HepG2 (cell line): ENCODE results near the gene SFXN5. TPM values are rescaled to one million over a fixed set of nuclear protein-coding genes. Genes with fewer than 3 reads are reported as not detected.
A peak's percentile ranks its signal among the peaks of the same experiment; 100 is the strongest.

Experiments used
- ATAC-seq: fragments of 200-7000 bp; cut with Tn5 transposase; 3 replicates; pipeline ENCODE4 v1.9.1; 2020; ENCODE audit warnings: mild to moderate bottlenecking, moderate library complexity
- BruUV-seq: library from RNA; stranded (reverse); fragments of 400-500 nt; replicated peaks from 2 replicates; lab custom pipeline; 2021; lab: Mats Ljungman, UMichigan
- CTCF ChIA-PET: fragments of 300-600 bp; formaldehyde crosslinking; extraction: SDS; loops from one replicate; lab custom pipeline; 2021; ENCODE audit warnings: low total read pairs, inconsistent platforms, low intra/inter-chr PET ratio; lab: Yijun Ruan, JAX
- POLR2A ChIA-PET: fragments of 350-600 bp; sonication (Branson Sonifier 250); formaldehyde crosslinking; loops from one replicate; lab custom pipeline; 2020; ENCODE audit warnings: antibody characterized with exemption, inconsistent platforms; lab: Yijun Ruan, JAX
- DNase-seq: peaks from one replicate; pipeline ENCODE4 v3.0.0-alpha.2; 2015; ENCODE audit warnings: low spot score
- FAIRE-seq: peaks from 3 replicates; lab custom pipeline; 2011; peaks lifted over from hg19 to GRCh38; lab: Jason Lieb, UNC
- H2AFZ ChIP-seq: one replicate; pipeline ENCODE4 v1.6.1; 2011; ENCODE audit warnings: low read length, inconsistent platforms
- H3K27ac ChIP-seq: fragments of 300-600 bp; 3 replicates; pipeline ENCODE4 v1.8.0; 2011; ENCODE audit warnings: mixed run types, mild to moderate bottlenecking, mixed read lengths, low read length, inconsistent platforms; ENCODE audit not compliant: insufficient read depth; ENCODE audit errors: extremely low read length
- H3K27me3 ChIP-seq, 2 experiments: fragments of 200-600 bp in 1 of 2; 2 replicates in 1 of 2; 3 replicates in 1 of 2; pipeline versions ENCODE4 v1.6.0 to v1.8.0; 2011; ENCODE audit warnings: low read length in 2 of 2, mild to moderate bottlenecking in 2 of 2, moderate library complexity in 2 of 2, inconsistent platforms in 1 of 2; ENCODE audit not compliant: insufficient read depth in 2 of 2, control insufficient read depth in 1 of 2
- H3K36me3 ChIP-seq, 2 experiments: fragments of 200-600 bp in 1 of 2; replicated peaks in 1 of 2; 2 replicates in 1 of 2; 3 replicates in 1 of 2; pipeline versions ENCODE4 v1.5.1 to v1.8.0; 2011; ENCODE audit warnings: low read length in 2 of 2, inconsistent platforms in 1 of 2; ENCODE audit not compliant: insufficient read depth in 2 of 2, control insufficient read depth in 1 of 2
- H3K4me1 ChIP-seq: 2 replicates; pipeline ENCODE4 v1.5.1; 2012; ENCODE audit warnings: low read length, inconsistent platforms; ENCODE audit not compliant: insufficient read depth
- H3K4me2 ChIP-seq: 2 replicates; pipeline ENCODE4 v1.6.0; 2011; ENCODE audit warnings: low read depth, low read length, inconsistent platforms
- H3K4me3 ChIP-seq, 3 experiments: fragments of 200-600 bp in 1 of 3; sonication (generic), shearing (Covaris generic) in 1 of 3; replicated peaks in 1 of 3; 2 replicates each; pipeline ENCODE4 v1.5.1; 2011 to 2016; ENCODE audit warnings: low read length in 3 of 3, inconsistent platforms in 2 of 3, low read depth in 2 of 3, mild to moderate bottlenecking in 2 of 3, control low read depth in 1 of 3, mixed read lengths in 1 of 3; ENCODE audit not compliant: insufficient read depth in 1 of 3
- H3K79me2 ChIP-seq: one replicate; pipeline ENCODE4 v1.6.1; 2011; ENCODE audit warnings: low read length, inconsistent platforms; ENCODE audit not compliant: insufficient read depth
- H3K9ac ChIP-seq: 2 replicates; pipeline ENCODE4 v1.6.0; 2011; ENCODE audit warnings: mild to moderate bottlenecking, low read depth, low read length, inconsistent platforms; ENCODE audit not compliant: insufficient read depth
- H3K9me3 ChIP-seq: 2 replicates; pipeline ENCODE4 v1.5.1; 2012; ENCODE audit warnings: mild to moderate bottlenecking, low read length
- H4K20me1 ChIP-seq: 2 replicates; pipeline ENCODE4 v1.6.0; 2011; ENCODE audit warnings: inconsistent platforms, mild to moderate bottlenecking, low read length, moderate library complexity; ENCODE audit not compliant: insufficient read depth
- AGO2 ChIP-seq: fragments of 200-400 bp; formaldehyde crosslinking; optimal IDR thresholded peaks from 2 replicates; pipeline ENCODE3; 2017; ENCODE audit warnings: mild to moderate bottlenecking, low read depth, low read length, moderate library complexity
- NFE2L2 ChIP-seq: fragments of 150-350 bp; IDR thresholded peaks from 2 replicates; pipeline ENCODE4 v1.6.1; 2014; ENCODE audit warnings: low read length
- ZFX ChIP-seq: sonication (generic); formaldehyde crosslinking; IDR thresholded peaks from 2 replicates; pipeline ENCODE4 v1.4.0; 2020; ENCODE audit warnings: mild to moderate bottlenecking, low read depth, missing genetic modification reagents, moderate library complexity
- ZKSCAN1 ChIP-seq: fragments of 150-350 bp; IDR thresholded peaks from 2 replicates; pipeline ENCODE4 v1.6.1; 2014; ENCODE audit warnings: low read length
- ZNF644 ChIP-seq: IDR thresholded peaks from 2 replicates; pipeline ENCODE4 v1.6.1; 2016; ENCODE audit warnings: low read depth
- ZNF652 ChIP-seq: IDR thresholded peaks from 2 replicates; pipeline ENCODE4 v1.6.1; 2016; ENCODE audit warnings: low read depth, borderline replicate concordance
- ZXDC ChIP-seq: sonication (generic); formaldehyde crosslinking; IDR thresholded peaks from 2 replicates; pipeline ENCODE4 v1.5.0; 2020; ENCODE audit warnings: mild to moderate bottlenecking, missing genetic modification reagents
- WGBS: methylation state at CpG from one replicate; pipeline ENCODE4 v1.1.6; 2017; ENCODE audit warnings: low lambda C conversion rate; 5-methylcytosine and 5-hydroxymethylcytosine counted together
- in situ Hi-C: cut with HindIII; loops from 2 replicates; pipeline ENCODE4 v1.10.0; 2017; ENCODE audit warnings: low pct_unique_long_range_greater_than_20kb; ENCODE audit not compliant: extremely low pct_ligation_motif_present
- intact Hi-C: fragments of 100-400 bp; cut with micrococcal nuclease; formaldehyde crosslinking; loops from one replicate; pipeline ENCODE4 v1.10.0; 2022; ENCODE audit not compliant: unreplicated experiment
- polyA plus RNA-seq, 8 experiments: library from polyadenylated mRNA; depleted of rRNA in 3 of 8; stranded (reverse) in 7 of 8; unstranded in 1 of 8; fragments of >200 nt; fragmentation: Illumina TruSeq in 4 of 8; extraction: Trizol in 4 of 8; gene quantifications; 2 replicates each; pipeline versions ENCODE4 v1.2.1 to v1.2.3, GENCODE V29; 2011 to 2016; ENCODE audit warnings: low read depth in 4 of 8, missing spikeins in 1 of 8, mixed read lengths in 1 of 8; ENCODE audit not compliant: insufficient read depth in 1 of 8
- total RNA-seq, 5 experiments: library from RNA; depleted of rRNA; stranded (reverse); fragments of >200 nt; fragmentation: Illumina TruSeq; extraction: Trizol; gene quantifications; 2 replicates each; pipeline ENCODE4 v1.2.3, GENCODE V29; 2016; ENCODE audit warnings: low read depth in 1 of 5

SFXN5 gene
- total and polyA plus RNA-seq, 2 of the 13 experiments (the other 11 are each of a cell fraction or from before 2014, with no cell fraction given) = 34.9 to 37.4 TPM

GRCh38 chr2:72951303-72952095 is 120.0 kb downstream of the SFXN5 start:
- WGBS = 91% methylated on average over 7 of the region's 8 CpGs
- DNase-seq (no peak), FAIRE-seq (no peak), ATAC-seq (no peak)
- ChIA-PET POLR2A (no interaction called here), CTCF (no interaction called here)
- intact Hi-C loops = no loop called here
- H4K20me1 ChIP-seq = no peaks in the 10 kb centered on the region
- 0 out of 2 replicates have a peak, but pooled peaks have one; percentile 24 for TF ChIP-seq ZFX (CRISPR knock-in tag)
- TF ChIP-seq ZNF644 (CRISPR knock-in tag) = no peak
- no peak for TF ChIP-seq NFE2L2
- no peak for TF ChIP-seq ZKSCAN1
- TF ChIP-seq ZNF652 = peak; percentile 42; the same call in 1 of the 2 replicates
- no peak overlapping the region for H3K4me2 ChIP-seq
- H3K4me1 ChIP-seq = no peaks in the 10 kb centered on the region
- no peak overlapping the region for H3K9ac ChIP-seq
- peaks cover 0 to under 1% of the 10 kb centered on the region in 2 experiments; a peak in 1 of 5 replicates for H3K36me3 ChIP-seq
- H3K27ac ChIP-seq = no peak overlapping the region
- no peak overlapping the region for H3K4me3 ChIP-seq
- in situ Hi-C loops = no loop called here
- H2AFZ ChIP-seq = no peak overlapping the region
- H3K27me3 ChIP-seq = no peaks in the 10 kb centered on the region
- H3K79me2 ChIP-seq = no peaks in the 10 kb centered on the region
- no peaks in the 10 kb centered on the region for H3K9me3 ChIP-seq
- BruUV-seq = no TSS peak

GRCh38 chr2:72950558-72951255 is 120.8 kb downstream of the SFXN5 start:
- no peak overlapping the region for H3K27ac ChIP-seq
- DNase-seq (no peak), FAIRE-seq (no peak), ATAC-seq (no peak)
- no peaks in the 10 kb centered on the region for H3K27me3 ChIP-seq
- no peak overlapping the region for H3K4me3 ChIP-seq
- no peak overlapping the region for H2AFZ ChIP-seq
- no peaks in the 10 kb centered on the region for H4K20me1 ChIP-seq
- H3K4me2 ChIP-seq = no peak overlapping the region
- in situ Hi-C loops (no loop called here), intact Hi-C loops (no loop called here)
- WGBS = 91% methylated on average over 12 of the region's 13 CpGs
- H3K9ac ChIP-seq = no peak overlapping the region
- ChIA-PET CTCF (no interaction called here), POLR2A (no interaction called here)
- H3K9me3 ChIP-seq = no peaks in the 10 kb centered on the region
- no peaks in the 10 kb centered on the region; a peak in 1 of 5 replicates for H3K36me3 ChIP-seq
- no TSS peak for BruUV-seq
- H3K4me1 ChIP-seq = no peaks in the 10 kb centered on the region
- H3K79me2 ChIP-seq = no peaks in the 10 kb centered on the region
- TF ChIP-seq ZXDC (CRISPR knock-in tag) = no peak
- peak; percentile 26 for TF ChIP-seq AGO2
